Cardiac muscle cell (in vitro differentiated cells and primary cell): ENCODE data around the gene S100A2. TPM values are rescaled to one million over a fixed set of nuclear protein-coding genes. Genes with fewer than 3 reads are reported as not detected.

Experiments
- DNase-seq, 2 donors: peaks; one replicate each; pipeline versions ENCODE4 v3.0.0 to v3.0.0-alpha.2; 2010 to 2017; ENCODE audit warnings: low read depth in 1 of 2, low spot score in 1 of 2
- H3K27ac ChIP-seq: fragments of 200-600 bp; sonication (generic); 2 replicates; pipeline ENCODE4 v1.5.1; 2016
- H3K27me3 ChIP-seq: fragments of 200-600 bp; sonication (generic); 2 replicates; pipeline ENCODE4 v1.6.0; 2016; ENCODE audit warnings: control low read depth
- H3K36me3 ChIP-seq: fragments of 200-600 bp; sonication (generic); 2 replicates; pipeline ENCODE4 v1.5.1; 2016; ENCODE audit warnings: control low read depth
- H3K4me1 ChIP-seq: fragments of 200-600 bp; sonication (generic); 2 replicates; pipeline ENCODE4 v1.8.1; 2017; ENCODE audit warnings: low read depth, mild to moderate bottlenecking, mixed run types
- H3K4me3 ChIP-seq: fragments of 200-600 bp; sonication (generic); 2 replicates; pipeline ENCODE4 v1.5.1; 2016; ENCODE audit warnings: mild to moderate bottlenecking
- H3K9me3 ChIP-seq: fragments of 200-600 bp; sonication (generic); 2 replicates; pipeline ENCODE4 v1.5.1; 2017; ENCODE audit warnings: low read depth, mild to moderate bottlenecking, control low read depth
- CTCF ChIP-seq: IDR thresholded peaks from 2 replicates; pipeline ENCODE4 v1.5.1; 2012; ENCODE audit warnings: low read depth, mild to moderate bottlenecking, low read length
- polyA plus RNA-seq: library from polyadenylated mRNA; unstranded; fragments of >200 nt; fragmentation: Nextera tagmentation; extraction: Ambion mirVana; gene quantifications from 2 replicates; pipeline ENCODE4 v1.2.1, GENCODE V29; 2016
- total RNA-seq: library from RNA; depleted of rRNA; stranded (reverse); fragments of >200 nt; gene quantifications from 2 replicates; pipeline ENCODE4 v1.2.3, GENCODE V29; 2016

Gene S100A2
- total and polyA plus RNA-seq, 2 experiments from 2014 or later = 2.3 TPM; not detected in 1

DNA sequence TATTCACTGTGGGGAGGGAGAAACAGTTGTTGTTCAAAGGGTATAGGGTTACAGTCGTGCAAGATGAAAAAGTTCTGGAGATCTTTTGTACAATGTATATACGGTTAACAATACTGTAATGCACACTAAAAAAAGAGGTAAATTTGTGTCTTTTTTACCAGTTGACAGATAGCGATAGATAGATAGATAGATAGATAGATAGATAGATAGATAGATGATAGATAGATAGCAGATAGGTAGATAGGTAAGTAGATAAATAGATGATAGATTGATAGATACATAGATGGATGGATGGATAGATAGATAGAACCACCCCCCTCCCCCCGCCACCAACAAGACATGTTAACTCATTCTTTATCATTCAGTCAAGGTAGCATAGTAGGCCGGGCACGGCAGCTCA lies 37.1 kb upstream of the S100A2 start:
- H3K36me3 ChIP-seq = no peaks in the 10 kb centered on the region
- no peak overlapping the region for H3K27ac ChIP-seq
- H3K4me1 ChIP-seq = no peaks in the 10 kb centered on the region
- no peak for DNase-seq
- TF ChIP-seq CTCF = no peak
- H3K9me3 ChIP-seq = no peaks in the 10 kb centered on the region
- no peak overlapping the region for H3K4me3 ChIP-seq
- no peaks in the 10 kb centered on the region for H3K27me3 ChIP-seq

GRCh38 chr1:153599847-153600246 lies 34.2 kb upstream of the S100A2 start:
- H3K27ac ChIP-seq = no peak overlapping the region
- no peaks in the 10 kb centered on the region for H3K4me1 ChIP-seq

GRCh38 chr1:153598309-153599172 lies 32.9 kb upstream of the S100A2 start:
- TF ChIP-seq CTCF = no peak
- H3K27ac ChIP-seq = no peak overlapping the region
- H3K4me3 ChIP-seq = no peak overlapping the region
- no peaks in the 10 kb centered on the region for H3K9me3 ChIP-seq
- no peaks in the 10 kb centered on the region for H3K4me1 ChIP-seq
- no peaks in the 10 kb centered on the region for H3K36me3 ChIP-seq
- no peaks in the 10 kb centered on the region for H3K27me3 ChIP-seq
- peak in 1 of 2 donors; percentile 75 for DNase-seq

More at GRCh38 chr1:153599847-153600246, 34.2 kb upstream of the S100A2 start:
- no peak for DNase-seq
- no peak for TF ChIP-seq CTCF
- no peak overlapping the region for H3K4me3 ChIP-seq
- H3K9me3 ChIP-seq = no peaks in the 10 kb centered on the region
- no peaks in the 10 kb centered on the region for H3K27me3 ChIP-seq
- no peaks in the 10 kb centered on the region for H3K36me3 ChIP-seq

GRCh38 chr1:153597206-153597605 lies 31.6 kb upstream of the S100A2 start:
- Histone ChIP-seq H3K27ac (no peak overlapping the region), H3K4me3 (no peak overlapping the region), H3K27me3 (no peaks in the 10 kb centered on the region), H3K36me3 (no peaks in the 10 kb centered on the region), H3K9me3 (no peaks in the 10 kb centered on the region), H3K4me1 (no peaks in the 10 kb centered on the region)
- no peak for TF ChIP-seq CTCF
- no peak for DNase-seq

GRCh38 chr1:153592748-153593147 lies 27.1 kb upstream of the S100A2 start:
- H3K27ac ChIP-seq = no peak overlapping the region
- DNase-seq = no peak
- H3K4me3 ChIP-seq = no peak overlapping the region
- no peaks in the 10 kb centered on the region for H3K4me1 ChIP-seq
- H3K27me3 ChIP-seq = no peaks in the 10 kb centered on the region
- no peaks in the 10 kb centered on the region for H3K36me3 ChIP-seq
- TF ChIP-seq CTCF = no peak
- H3K9me3 ChIP-seq = no peaks in the 10 kb centered on the region
